Activated T-cell treated with anti-CD3 and anti-CD28 coated beads, Interleukin-2, amount 50 U/mL, for 72 hours (primary cell): ENCODE data around the gene CHST5. TPM values are rescaled to one million over a fixed set of nuclear protein-coding genes. Genes with fewer than 3 reads are reported as not detected.
A peak's percentile ranks its signal among the peaks of the same experiment; 100 is the strongest.

Experiments
- ATAC-seq, 2 donors: fragments of 150-1000 bp; cut with Tn5 transposase; replicated peaks in 1 of 2; 2 replicates each; pipeline ENCODE4 v1.10.0; 2021; ENCODE audit warnings: moderate library complexity in 2 of 2, mild to moderate bottlenecking in 1 of 2
- DNase-seq, 2 donors: peaks; one replicate each; pipeline ENCODE4 v3.0.0; 2021 to 2022; ENCODE audit warnings: mixed read lengths in 1 of 2
- H3K27ac Mint-ChIP-seq: one replicate; pipeline ENCODE4 v1.8.0; 2022; ENCODE audit warnings: mild to moderate bottlenecking, moderate library complexity, mixed read lengths
- H3K27me3 Mint-ChIP-seq: one replicate; pipeline ENCODE4 v1.8.0; 2022; ENCODE audit warnings: low read depth, mixed read lengths
- H3K36me3 Mint-ChIP-seq, 2 donors: one replicate each; pipeline ENCODE4 v1.8.0; 2022; ENCODE audit warnings: mixed read lengths in 2 of 2, mild to moderate bottlenecking in 1 of 2; ENCODE audit not compliant: insufficient read depth in 2 of 2
- H3K4me1 Mint-ChIP-seq: one replicate; pipeline ENCODE4 v1.8.0; 2022; ENCODE audit warnings: low read depth, mixed read lengths
- H3K4me3 Mint-ChIP-seq, 2 donors: one replicate each; pipeline ENCODE4 v1.8.0; 2022; ENCODE audit warnings: mild to moderate bottlenecking in 2 of 2, mixed read lengths in 2 of 2, moderate library complexity in 2 of 2
- H3K9me3 Mint-ChIP-seq, 2 donors: one replicate each; pipeline ENCODE4 v1.8.0; 2022; ENCODE audit warnings: mixed read lengths in 2 of 2
- total RNA-seq, 2 donors: library from RNA; stranded (reverse); gene quantifications; one replicate each; pipeline ENCODE4 v1.2.3, GENCODE V29; 2022

The CHST5 gene
- total RNA-seq, 2 donors from 2014 or later: 0.82 TPM; not detected in 1

- Mint-ChIP-seq H3K4me1 (peaks cover 8% of the 10 kb centered on the region), H3K36me3 (no peaks in the 10 kb centered on the region), H3K27ac (no peak overlapping the region), H3K4me3 (no peak overlapping the region), H3K27me3 (peaks cover 13% of the 10 kb centered on the region), H3K9me3 (no peaks in the 10 kb centered on the region)
- no peak for ATAC-seq
- DNase-seq: no peak
Observed at GRCh38 chr16:75491876-75492275, 44.0 kb downstream of the CHST5 start.

- H3K4me1 Mint-ChIP-seq: no peaks in the 10 kb centered on the region
- H3K27ac Mint-ChIP-seq: no peak overlapping the region
- no peak for ATAC-seq
- no peaks in the 10 kb centered on the region for H3K9me3 Mint-ChIP-seq
- no peaks in the 10 kb centered on the region for H3K27me3 Mint-ChIP-seq
- H3K4me3 Mint-ChIP-seq: no peak overlapping the region
- no peaks in the 10 kb centered on the region for H3K36me3 Mint-ChIP-seq
- DNase-seq: no peak
Observed at GRCh38 chr16:75488322-75488721, 47.6 kb downstream of the CHST5 start.

GRCh38 chr16:75486676-75487313 is 49.1 kb downstream of the CHST5 start:
- peak; percentile 7 to 10 for DNase-seq
- no peaks in the 10 kb centered on the region for H3K4me1 Mint-ChIP-seq
- H3K36me3 Mint-ChIP-seq: no peaks in the 10 kb centered on the region
- no peak overlapping the region for H3K4me3 Mint-ChIP-seq
- H3K9me3 Mint-ChIP-seq: no peaks in the 10 kb centered on the region
- H3K27ac Mint-ChIP-seq: no peak overlapping the region
- peak; percentile 54 to 86 for ATAC-seq
- no peaks in the 10 kb centered on the region for H3K27me3 Mint-ChIP-seq

- Mint-ChIP-seq H3K4me1 (no peaks in the 10 kb centered on the region), H3K4me3 (no peak overlapping the region), H3K27ac (no peak overlapping the region), H3K9me3 (no peaks in the 10 kb centered on the region), H3K27me3 (peaks cover 5% of the 10 kb centered on the region), H3K36me3 (no peaks in the 10 kb centered on the region)
- DNase-seq (no peak), ATAC-seq (no peak)
Observed at GRCh38 chr16:75486014-75486675, 49.8 kb downstream of the CHST5 start.

- Mint-ChIP-seq H3K36me3 (no peaks in the 10 kb centered on the region), H3K4me3 (no peak overlapping the region), H3K27ac (no peak overlapping the region), H3K27me3 (peaks cover 5% of the 10 kb centered on the region), H3K9me3 (no peaks in the 10 kb centered on the region), H3K4me1 (no peaks in the 10 kb centered on the region)
- DNase-seq: no peak
- ATAC-seq: no peak
Observed at GRCh38 chr16:75485230-75486013, 50.5 kb downstream of the CHST5 start.

GRCh38 chr16:75483222-75483621 is 52.7 kb downstream of the CHST5 start:
- ATAC-seq: no peak
- Mint-ChIP-seq H3K27me3 (peaks cover 5% of the 10 kb centered on the region), H3K4me1 (no peaks in the 10 kb centered on the region)

GRCh38 chr16:75482434-75483205 is 53.3 kb downstream of the CHST5 start:
- Mint-ChIP-seq H3K36me3 (no peaks in the 10 kb centered on the region), H3K9me3 (no peaks in the 10 kb centered on the region), H3K4me3 (no peak overlapping the region), H3K27ac (no peak overlapping the region), H3K4me1 (no peaks in the 10 kb centered on the region), H3K27me3 (peaks cover 7% of the 10 kb centered on the region)
- DNase-seq (no peak), ATAC-seq (no peak)

More at GRCh38 chr16:75483222-75483621, 52.7 kb downstream of the CHST5 start:
- Mint-ChIP-seq H3K4me3 (no peak overlapping the region), H3K27ac (no peak overlapping the region), H3K36me3 (no peaks in the 10 kb centered on the region), H3K9me3 (no peaks in the 10 kb centered on the region)
- DNase-seq: no peak

- peaks cover 17% of the 10 kb centered on the region for H3K27me3 Mint-ChIP-seq
- no peaks in the 10 kb centered on the region for H3K36me3 Mint-ChIP-seq
- no peaks in the 10 kb centered on the region for H3K4me1 Mint-ChIP-seq
- H3K9me3 Mint-ChIP-seq: no peaks in the 10 kb centered on the region
- ATAC-seq (no peak), DNase-seq (no peak)
- no peak overlapping the region for H3K27ac Mint-ChIP-seq
- no peak overlapping the region for H3K4me3 Mint-ChIP-seq
Observed at GRCh38 chr16:75481475-75481874, 54.4 kb downstream of the CHST5 start.

GRCh38 chr16:75479421-75479990 is 56.4 kb downstream of the CHST5 start:
- Mint-ChIP-seq H3K4me3 (no peak overlapping the region), H3K27me3 (peaks cover 17% of the 10 kb centered on the region), H3K9me3 (no peaks in the 10 kb centered on the region), H3K36me3 (no peaks in the 10 kb centered on the region), H3K4me1 (no peaks in the 10 kb centered on the region), H3K27ac (no peak overlapping the region)
- ATAC-seq (no peak), DNase-seq (no peak)

Other genes starting within 250 kb of the CHST5 start
- gene CFDP1, start 102.6 kb downstream of the CHST5 start, total RNA-seq: 10 to 100 TPM; 25.7 to 32.1 TPM
- 10 to 100 TPM; 34.8 to 34.9 TPM for gene TMEM170A, start 71.4 kb downstream of the CHST5 start, total RNA-seq
- gene CHST6, start 40.7 kb downstream of the CHST5 start, total RNA-seq: under 1 TPM; 0.07 TPM
- 1 to 10 TPM; 3.5 to 9.6 TPM for gene TMEM231, start 20.1 kb upstream of the CHST5 start, total RNA-seq
- 10 to 100 TPM; 64.4 to 77.3 TPM for gene GABARAPL2, start 30.3 kb upstream of the CHST5 start, total RNA-seq
- gene ADAT1, start 87.2 kb upstream of the CHST5 start, total RNA-seq: 10 to 100 TPM; 38.2 to 60.5 TPM
- 100 to 1,000 TPM; 189 to 191 TPM for gene KARS1, start 111.6 kb upstream of the CHST5 start, total RNA-seq
- gene TERF2IP, start 111.7 kb upstream of the CHST5 start, total RNA-seq: 10 to 100 TPM; 69.3 to 71.6 TPM
- not detected for gene CPHXL2, start 140.9 kb upstream of the CHST5 start, total RNA-seq
- not detected for gene DUXB, start 165.4 kb upstream of the CHST5 start, total RNA-seq
- gene CPHXL, start 190.4 kb upstream of the CHST5 start, total RNA-seq: not detected